Breast epithelium (tissue), 4 donors: Measurements from ENCODE around the gene PIK3R6. TPM values are rescaled to one million over a fixed set of nuclear protein-coding genes. Genes with fewer than 3 reads are reported as not detected.

Experiments
- DNase-seq, 2 donors: peaks; one replicate each; pipeline ENCODE4 v3.0.0-alpha.2; 2019; ENCODE audit warnings: low spot score in 2 of 2
- H3K27ac ChIP-seq, 2 donors: fragments of 200-600 bp; sonication (generic) in 1 of 2; one replicate each; pipeline ENCODE4 v1.5.1; 2016 to 2019; ENCODE audit warnings: mild to moderate bottlenecking in 1 of 2
- H3K27me3 ChIP-seq, 2 donors: fragments of 200-600 bp; sonication (generic) in 1 of 2; one replicate each; pipeline versions ENCODE4 v1.5.1 to v1.6.0; 2017 to 2019; ENCODE audit warnings: control low read depth in 1 of 2, mild to moderate bottlenecking in 1 of 2
- H3K36me3 ChIP-seq: fragments of 200-600 bp; one replicate; pipeline ENCODE4 v1.5.1; 2019
- H3K4me1 ChIP-seq, 2 donors: fragments of 200-600 bp; sonication (generic); one replicate each; pipeline ENCODE4 v1.5.1; 2016 to 2019; ENCODE audit warnings: control low read depth in 1 of 2
- H3K4me3 ChIP-seq, 3 donors: fragments of 200-600 bp; sonication (generic); 1 replicate in 2 of 3; 2 replicates in 1 of 3; pipeline ENCODE4 v1.5.1; 2016 to 2019; ENCODE audit warnings: mild to moderate bottlenecking in 3 of 3, moderate library complexity in 2 of 3
- H3K9me3 ChIP-seq, 2 donors: fragments of 200-600 bp; sonication (generic) in 1 of 2; one replicate each; pipeline ENCODE4 v1.5.1; 2016 to 2019; ENCODE audit warnings: control low read depth in 1 of 2
- CTCF ChIP-seq, 3 donors: fragments of 450-650 bp; IDR thresholded peaks; one replicate each; pipeline ENCODE4 v1.5.1; 2016 to 2017; ENCODE audit warnings: antibody characterized with exemption in 3 of 3, mild to moderate bottlenecking in 3 of 3, moderate library complexity in 3 of 3
- POLR2A ChIP-seq: fragments of 450-650 bp; IDR thresholded peaks from one replicate; pipeline ENCODE4 v1.6.1; 2016; ENCODE audit warnings: antibody characterized with exemption, mild to moderate bottlenecking, moderate library complexity
- POLR2AphosphoS5 ChIP-seq, 3 donors: sonication (generic); formaldehyde crosslinking; IDR thresholded peaks; one replicate each; pipeline ENCODE4 v1.6.1; 2017; ENCODE audit warnings: antibody characterized with exemption in 3 of 3
- intact Hi-C: fragments of 100-400 bp; cut with DNase I; formaldehyde crosslinking; loops from one replicate; pipeline ENCODE4 v1.15.1; 2023; ENCODE audit warnings: low total_unique reads
- total RNA-seq, 3 donors: library from RNA; depleted of rRNA; stranded (reverse); fragments of >200 nt; gene quantifications; one replicate each; pipeline ENCODE4 v1.1.0, GENCODE V29; 2016

PIK3R6 gene
- total RNA-seq, 3 donors from 2014 or later = under 0.01 to 2.9 (median 2.5) TPM

GRCh38 chr17:8776881-8777280 is 90.6 kb downstream of the PIK3R6 start:
- intact Hi-C loops = no loop called here
- Histone ChIP-seq H3K27ac (no peak overlapping the region), H3K4me1 (no peaks in the 10 kb centered on the region), H3K9me3 (no peaks in the 10 kb centered on the region), H3K36me3 (no peaks in the 10 kb centered on the region), H3K27me3 (no peaks in the 10 kb centered on the region), H3K4me3 (no peak overlapping the region)
- no peak for DNase-seq
- no peak for TF ChIP-seq POLR2A
- no peak for TF ChIP-seq CTCF (IDR thresholded peaks at IDR 0.05)

GRCh38 chr17:8776248-8776647 is 91.2 kb downstream of the PIK3R6 start:
- no peaks in the 10 kb centered on the region for H3K36me3 ChIP-seq
- H3K27me3 ChIP-seq = no peaks in the 10 kb centered on the region
- no peak for DNase-seq
- no peak overlapping the region for H3K4me3 ChIP-seq
- no peaks in the 10 kb centered on the region for H3K4me1 ChIP-seq
- no peak overlapping the region for H3K27ac ChIP-seq
- TF ChIP-seq CTCF (IDR thresholded peaks at IDR 0.05) (no peak), POLR2A (no peak), POLR2AphosphoS5 (IDR thresholded peaks at IDR 0.05) (no peak)
- no peaks in the 10 kb centered on the region for H3K9me3 ChIP-seq
- intact Hi-C loops = no loop called here

- Histone ChIP-seq H3K9me3 (no peaks in the 10 kb centered on the region), H3K4me1 (no peaks in the 10 kb centered on the region), H3K27ac (no peak overlapping the region), H3K36me3 (no peaks in the 10 kb centered on the region), H3K4me3 (no peak overlapping the region), H3K27me3 (no peaks in the 10 kb centered on the region)
- intact Hi-C loops = no loop called here
- no peak for TF ChIP-seq POLR2AphosphoS5 (IDR thresholded peaks at IDR 0.05)
- no peak for TF ChIP-seq CTCF (IDR thresholded peaks at IDR 0.05)
- TF ChIP-seq POLR2A = no peak
- no peak for DNase-seq
Measured at GRCh38 chr17:8766731-8767130, 100.7 kb downstream of the PIK3R6 start.

GRCh38 chr17:8762012-8762411 is 105.5 kb downstream of the PIK3R6 start:
- Histone ChIP-seq H3K36me3 (no peaks in the 10 kb centered on the region), H3K9me3 (no peaks in the 10 kb centered on the region), H3K27me3 (no peaks in the 10 kb centered on the region), H3K27ac (no peak overlapping the region), H3K4me3 (no peak overlapping the region), H3K4me1 (no peaks in the 10 kb centered on the region)
- intact Hi-C loops = no loop called here
- DNase-seq = no peak
- TF ChIP-seq POLR2AphosphoS5 (IDR thresholded peaks at IDR 0.05) = no peak
- TF ChIP-seq CTCF (IDR thresholded peaks at IDR 0.05) = no peak
- TF ChIP-seq POLR2A = no peak

- TF ChIP-seq POLR2A (no peak), POLR2AphosphoS5 (IDR thresholded peaks at IDR 0.05) (no peak), CTCF (IDR thresholded peaks at IDR 0.05) (no peak)
- no peaks in the 10 kb centered on the region for H3K36me3 ChIP-seq
- H3K4me3 ChIP-seq = no peak within 1 kb of the TSS
- no peaks in the 10 kb centered on the region for H3K27me3 ChIP-seq
- intact Hi-C loops = no loop called here
- no peaks in the 10 kb centered on the region for H3K4me1 ChIP-seq
- H3K9me3 ChIP-seq = no peaks in the 10 kb centered on the region
- no peak for DNase-seq
- H3K27ac ChIP-seq = no peak within 1 kb of the TSS
Measured at GRCh38 chr17:8758137-8758596, 109.3 kb downstream of the PIK3R6 start, which contains the start of gene SPDYE4. SPDYE4 (minus strand) TSS chr17:8758546; CDS start chr17:8758382, 164 bp downstream.
